Neural progenitor cell (in vitro differentiated cells): ENCODE measurements around the gene FAM53B. TPM values are rescaled to one million over a fixed set of nuclear protein-coding genes. Genes with fewer than 3 reads are reported as not detected.
A peak's percentile ranks its signal among the peaks of the same experiment; 100 is the strongest.

Experiments used
- DNase-seq: peaks from one replicate; pipeline ENCODE4 v3.0.0-alpha.2; 2016; ENCODE audit warnings: low spot score
- H2AFZ ChIP-seq: fragments of 200-600 bp; sonication (generic); replicated peaks from 2 replicates; pipeline ENCODE4 v1.6.1; 2016; ENCODE audit warnings: antibody characterized with exemption
- H3F3A ChIP-seq: fragments of 200-600 bp; sonication (generic); 2 replicates; pipeline ENCODE4 v1.6.1; 2016; ENCODE audit warnings: antibody characterized with exemption, low read depth
- H3K27ac ChIP-seq: fragments of 200-600 bp; sonication (generic); 2 replicates; pipeline ENCODE4 v1.5.1; 2016; ENCODE audit warnings: mild to moderate bottlenecking
- H3K27me3 ChIP-seq: fragments of 200-600 bp; sonication (generic); 2 replicates; pipeline ENCODE4 v1.6.1; 2016; ENCODE audit warnings: mild to moderate bottlenecking, moderate library complexity
- H3K36me3 ChIP-seq: fragments of 200-600 bp; sonication (generic); 2 replicates; pipeline ENCODE4 v1.5.1; 2016
- H3K4me1 ChIP-seq: fragments of 200-600 bp; sonication (generic); 2 replicates; pipeline ENCODE4 v1.6.1; 2016; ENCODE audit warnings: mixed run types
- H3K4me2 ChIP-seq: fragments of 200-600 bp; sonication (generic); 2 replicates; pipeline ENCODE4 v1.6.1; 2016
- H3K4me3 ChIP-seq: fragments of 200-600 bp; sonication (generic); 2 replicates; pipeline ENCODE4 v1.5.1; 2016
- H3K79me2 ChIP-seq: fragments of 200-600 bp; sonication (generic); 2 replicates; pipeline ENCODE4 v1.6.1; 2016; ENCODE audit warnings: low read depth
- H3K9ac ChIP-seq: fragments of 200-600 bp; sonication (generic); 2 replicates; pipeline ENCODE4 v1.6.1; 2016
- H3K9me3 ChIP-seq: fragments of 200-600 bp; sonication (generic); 2 replicates; pipeline ENCODE4 v1.5.1; 2016; ENCODE audit warnings: low read depth
- H4K20me1 ChIP-seq: fragments of 200-600 bp; sonication (generic); 2 replicates; pipeline ENCODE4 v1.6.1; 2016; ENCODE audit warnings: low read depth
- H3K27ac Mint-ChIP-seq: 3 replicates; pipeline ENCODE4 v1.8.0; 2021; ENCODE audit warnings: mixed read lengths
- H3K27me3 Mint-ChIP-seq: 2 replicates; pipeline ENCODE4 v1.8.0; 2022; ENCODE audit warnings: low read depth, mild to moderate bottlenecking, inconsistent platforms, moderate library complexity, mixed read lengths; ENCODE audit not compliant: insufficient read depth
- H3K36me3 Mint-ChIP-seq: 3 replicates; pipeline ENCODE4 v1.8.0; 2021; ENCODE audit warnings: mixed read lengths
- H3K4me1 Mint-ChIP-seq: 3 replicates; pipeline ENCODE4 v1.8.0; 2021; ENCODE audit warnings: mixed read lengths
- H3K4me3 Mint-ChIP-seq: 3 replicates; pipeline ENCODE4 v1.8.0; 2021; ENCODE audit warnings: mild to moderate bottlenecking, moderate library complexity, mixed read lengths
- H3K9me3 Mint-ChIP-seq: 3 replicates; pipeline ENCODE4 v1.8.0; 2020; ENCODE audit warnings: mixed read lengths
- CTCF ChIP-seq: fragments of 200-600 bp; sonication (generic); IDR thresholded peaks from 2 replicates; pipeline ENCODE4 v1.5.1; 2017; ENCODE audit warnings: antibody characterized with exemption, mild to moderate bottlenecking
- EZH2 ChIP-seq: fragments of 200-600 bp; sonication (generic); IDR thresholded peaks from 2 replicates; pipeline ENCODE4 v1.6.1; 2017; ENCODE audit warnings: antibody characterized with exemption, mild to moderate bottlenecking, moderate library complexity
- EZH2phosphoT487 ChIP-seq: fragments of 200-600 bp; sonication (generic); IDR thresholded peaks from 2 replicates; pipeline ENCODE4 v1.6.1; 2017; ENCODE audit warnings: antibody characterized with exemption
- total RNA-seq: library from RNA; depleted of rRNA; stranded (reverse); fragments of >200 nt; gene quantifications from 2 replicates; pipeline ENCODE4 v1.2.3, GENCODE V29; 2015; ENCODE audit warnings: low replicate concordance

Gene FAM53B
- total RNA-seq, 1 donor from 2014 or later, result 15.3 TPM

GRCh38 chr10:124725791-124726190 is 18.4 kb downstream of the FAM53B start:
- Histone ChIP-seq H3K36me3 (no peaks in the 10 kb centered on the region), H3K27me3 (no peaks in the 10 kb centered on the region), H2AFZ (no peak overlapping the region), H3K9ac (no peak overlapping the region), H4K20me1 (peaks cover 100% of the 10 kb centered on the region), H3K4me2 (no peak overlapping the region), H3F3A (no peaks in the 10 kb centered on the region), H3K27ac (no peak overlapping the region), H3K4me1 (peaks cover 23% of the 10 kb centered on the region), H3K79me2 (peaks cover 95% of the 10 kb centered on the region), H3K9me3 (no peaks in the 10 kb centered on the region), H3K4me3 (no peak overlapping the region)
- Mint-ChIP-seq H3K36me3 (peaks cover 7% of the 10 kb centered on the region), H3K4me3 (no peak overlapping the region), H3K9me3 (no peaks in the 10 kb centered on the region), H3K27me3 (no peaks in the 10 kb centered on the region), H3K27ac (no peak overlapping the region), H3K4me1 (peaks cover 27% of the 10 kb centered on the region)
- no peak for DNase-seq
- no peak for TF ChIP-seq CTCF
- no peak for TF ChIP-seq EZH2phosphoT487
- TF ChIP-seq EZH2, result no peak

- Histone ChIP-seq H3K9ac (no peak overlapping the region), H3F3A (no peaks in the 10 kb centered on the region), H3K9me3 (no peaks in the 10 kb centered on the region), H3K36me3 (no peaks in the 10 kb centered on the region), H3K4me2 (no peak overlapping the region), H3K4me3 (no peak overlapping the region), H3K27me3 (no peaks in the 10 kb centered on the region), H4K20me1 (peaks cover 100% of the 10 kb centered on the region), H3K27ac (no peak overlapping the region), H3K4me1 (peaks cover 23% of the 10 kb centered on the region), H3K79me2 (peaks cover 95% of the 10 kb centered on the region), H2AFZ (no peak overlapping the region)
- Mint-ChIP-seq H3K4me3 (no peak overlapping the region), H3K4me1 (peaks cover 29% of the 10 kb centered on the region), H3K9me3 (no peaks in the 10 kb centered on the region), H3K27me3 (no peaks in the 10 kb centered on the region), H3K27ac (peak overlapping the region; percentile 90), H3K36me3 (peaks cover 4% of the 10 kb centered on the region)
- TF ChIP-seq CTCF (no peak), EZH2phosphoT487 (no peak), EZH2 (no peak)
- no peak for DNase-seq
Observed at GRCh38 chr10:124725171-124725631, 19.0 kb downstream of the FAM53B start.

- Histone ChIP-seq H3K36me3 (no peaks in the 10 kb centered on the region), H2AFZ (no peak overlapping the region), H3K27me3 (no peaks in the 10 kb centered on the region), H3K9ac (no peak overlapping the region), H3K27ac (no peak overlapping the region), H3K4me3 (no peak overlapping the region), H3K9me3 (no peaks in the 10 kb centered on the region), H3K4me2 (peak overlapping the region; percentile 27), H3K79me2 (peaks cover 94% of the 10 kb centered on the region), H4K20me1 (peaks cover 99% of the 10 kb centered on the region), H3F3A (no peaks in the 10 kb centered on the region), H3K4me1 (peaks cover 23% of the 10 kb centered on the region)
- H3K36me3 Mint-ChIP-seq, result peaks cover 1% of the 10 kb centered on the region
- TF ChIP-seq EZH2 (no peak), CTCF (no peak), EZH2phosphoT487 (no peak)
- H3K4me1 Mint-ChIP-seq, result peaks cover 31% of the 10 kb centered on the region
- no peaks in the 10 kb centered on the region for H3K27me3 Mint-ChIP-seq
- no peaks in the 10 kb centered on the region for H3K9me3 Mint-ChIP-seq
- peak overlapping the region; percentile 90 for H3K27ac Mint-ChIP-seq
- H3K4me3 Mint-ChIP-seq, result no peak overlapping the region
- no peak for DNase-seq
Observed at GRCh38 chr10:124724279-124725027, 19.7 kb downstream of the FAM53B start.
